GM20431 (cell line): ENCODE results near the gene SERPINF2.
"Not testable (repeated sequence)": the region's sequence is repeated elsewhere in the genome, so short reads cannot be mapped to it uniquely, and the experiment has no call there.

Source experiments
- in situ Hi-C: fragments of 300-500 bp; cut with MseI, MboI; formaldehyde crosslinking; loops from one replicate; pipeline ENCODE4 v1.15.0; 2020; ENCODE audit warnings: low sequenced_read_pairs; ENCODE audit not compliant: unreplicated experiment

SERPINF2 gene

GRCh38 chr17:1783834-1784611, 41.4 kb downstream of the SERPINF2 start:
- in situ Hi-C loops, result no loop called here

GRCh38 chr17:1785930-1786329, 43.3 kb downstream of the SERPINF2 start:
- in situ Hi-C loops, result no loop called here

- in situ Hi-C loops, result no loop called here
These were observed 44.0 kb downstream of the SERPINF2 start for GRCh38 chr17:1786708-1787107.

- in situ Hi-C loops, result no loop called here
These were observed 44.7 kb downstream of the SERPINF2 start for GRCh38 chr17:1787301-1787902.

- in situ Hi-C loops, result no loop called here
These were observed 47.3 kb downstream of the SERPINF2 start for GRCh38 chr17:1789936-1790335.

- in situ Hi-C loops, result no loop called here
These were observed 50.1 kb downstream of the SERPINF2 start for GRCh38 chr17:1792495-1793446.

GRCh38 chr17:1793447-1793806, 50.8 kb downstream of the SERPINF2 start:
- in situ Hi-C loops, result no loop called here

- in situ Hi-C loops, result no loop called here
These were observed 54.1 kb downstream of the SERPINF2 start for GRCh38 chr17:1796800-1797199.

GRCh38 chr17:1797323-1797722, 54.7 kb downstream of the SERPINF2 start:
- in situ Hi-C loops, result no loop called here

GRCh38 chr17:1797846-1798245, 55.2 kb downstream of the SERPINF2 start:
- in situ Hi-C loops, result not testable (repeated sequence)

- in situ Hi-C loops, result no loop called here
These were observed 57.6 kb downstream of the SERPINF2 start for GRCh38 chr17:1800240-1800639.

GRCh38 chr17:1800712-1801111, 58.0 kb downstream of the SERPINF2 start:
- in situ Hi-C loops, result no loop called here

GRCh38 chr17:1802429-1802828, 59.8 kb downstream of the SERPINF2 start:
- in situ Hi-C loops, result no loop called here

- in situ Hi-C loops, result no loop called here
These were observed 60.6 kb downstream of the SERPINF2 start for GRCh38 chr17:1803280-1803679.
